ENCODE results near the gene NMBR.

The NMBR gene

GRCh38 chr6:142027074-142027473 is 119.8 kb downstream of the NMBR start:
- DNase-seq (ENCODE audit: low read depth, low spot score): no peak
- no peak overlapping the region for H3K4me3 ChIP-seq (ENCODE audit: low read depth, low read length)
- POLR2A ChIA-PET: no interaction called here
- CTCF ChIA-PET: interaction anchor here (1.3 to 1.6 kb wide), 2 partner anchors 17 to 19 kb away, joined by 3 to 4 read pairs; no protein-coding TSS in a partner anchor
- TF ChIP-seq CTCF (IDR thresholded peaks at IDR 0.05; ENCODE audit: insufficient read depth, low read length, missing control alignments): no peak

GRCh38 chr6:142026471-142026870 is 120.5 kb downstream of the NMBR start:
- DNase-seq (ENCODE audit: low read depth, low spot score): no peak
- ChIA-PET CTCF (interaction anchor here (1.3 to 1.6 kb wide), 2 partner anchors 18 to 20 kb away, joined by 3 to 4 read pairs; no protein-coding TSS in a partner anchor), POLR2A (no interaction called here)
- TF ChIP-seq CTCF (IDR thresholded peaks at IDR 0.05; ENCODE audit: insufficient read depth, low read length, missing control alignments): no peak
- no peak overlapping the region for H3K4me3 ChIP-seq (ENCODE audit: low read depth, low read length)

Data from AG04449 (cell line).